Caco-2 (cell line): ENCODE results near the gene P2RY13. TPM values are rescaled to one million over a fixed set of nuclear protein-coding genes. Genes with fewer than 3 reads are reported as not detected.

Experiments
- BruUV-seq: library from RNA; stranded (reverse); fragments of 400-500 nt; replicated peaks from 2 replicates; lab custom pipeline; 2021; lab: Mats Ljungman, UMichigan
- CTCF ChIA-PET: fragments of 300-600 bp; sonication (Branson Sonifier 250); formaldehyde crosslinking; loops from one replicate; lab custom pipeline; 2022; ENCODE audit warnings: antibody characterized with exemption; lab: Charles Lee
- POLR2A ChIA-PET: fragments of 300-600 bp; sonication (Branson Sonifier 250); formaldehyde crosslinking; loops from one replicate; lab custom pipeline; 2022; ENCODE audit warnings: antibody characterized with exemption; lab: Charles Lee
- DNase-seq, 2 experiments: peaks; one replicate each; pipeline versions ENCODE4 v3.0.0 to v3.0.0-alpha.2; 2020 to 2022
- H3K27me3 ChIP-seq: replicated peaks from 2 replicates; pipeline ENCODE4 v1.6.0; 2011; ENCODE audit warnings: low read length; ENCODE audit not compliant: control insufficient read depth, insufficient read depth
- H3K36me3 ChIP-seq: 2 replicates; pipeline ENCODE4 v1.5.1; 2011; ENCODE audit warnings: low read length; ENCODE audit not compliant: control insufficient read depth, insufficient read depth
- H3K4me1 ChIP-seq: fragments of 250-450 bp; sonication (Bioruptor Pico); 2 replicates; pipeline ENCODE4 v1.5.1; 2020; ENCODE audit warnings: mild to moderate bottlenecking
- H3K4me3 ChIP-seq: 2 replicates; pipeline ENCODE4 v1.5.1; 2011; ENCODE audit warnings: low read depth, mild to moderate bottlenecking, control low read depth, low read length
- H3K9me3 ChIP-seq: fragments of 250-450 bp; sonication (Bioruptor Pico); 2 replicates; pipeline ENCODE4 v1.5.1; 2020; ENCODE audit warnings: mild to moderate bottlenecking, moderate library complexity
- H3K27ac Mint-ChIP-seq: one replicate; pipeline ENCODE4 v1.8.0; 2022; ENCODE audit warnings: mixed read lengths; ENCODE audit not compliant: unreplicated experiment
- H3K27me3 Mint-ChIP-seq: one replicate; pipeline ENCODE4 v1.8.0; 2022; ENCODE audit warnings: mixed read lengths; ENCODE audit not compliant: insufficient read depth, unreplicated experiment
- H3K36me3 Mint-ChIP-seq: one replicate; pipeline ENCODE4 v1.8.0; 2022; ENCODE audit warnings: mild to moderate bottlenecking, mixed read lengths; ENCODE audit not compliant: insufficient read depth, unreplicated experiment
- H3K4me1 Mint-ChIP-seq: one replicate; pipeline ENCODE4 v1.8.0; 2022; ENCODE audit warnings: low read depth, mixed read lengths; ENCODE audit not compliant: unreplicated experiment
- H3K4me3 Mint-ChIP-seq: one replicate; pipeline ENCODE4 v1.8.0; 2022; ENCODE audit warnings: mild to moderate bottlenecking, moderate library complexity, mixed read lengths; ENCODE audit not compliant: unreplicated experiment
- H3K9me3 Mint-ChIP-seq: one replicate; pipeline ENCODE4 v1.8.0; 2022; ENCODE audit warnings: mixed read lengths; ENCODE audit not compliant: unreplicated experiment
- intact Hi-C: fragments of 100-400 bp; cut with micrococcal nuclease; formaldehyde crosslinking; loops from one replicate; pipeline ENCODE4 v1.10.0; 2022; ENCODE audit not compliant: unreplicated experiment
- total RNA-seq: library from RNA; stranded (reverse); gene quantifications from 2 replicates; pipeline ENCODE4 v1.2.3, GENCODE V29; 2022
- TF ChIP-seq, protein P1 (sequence below), 2 experiments: fragments of 200-600 bp in 1 of 2; IDR thresholded peaks; 1 replicate in 1 of 2; 2 replicates in 1 of 2; pipeline versions ENCODE4 v1.5.1 to v1.8.0; 2011 to 2022; ENCODE audit warnings: antibody characterized with exemption in 1 of 2, control low read depth in 1 of 2, inconsistent platforms in 1 of 2, low read depth in 1 of 2, low read length in 1 of 2, mild to moderate bottlenecking in 1 of 2, moderate library complexity in 1 of 2; ENCODE audit not compliant: insufficient read depth in 1 of 2, severe bottlenecking in 1 of 2, unreplicated experiment in 1 of 2

P2RY13 gene
- total RNA-seq, 1 experiment from 2014 or later: not detected

DNA sequence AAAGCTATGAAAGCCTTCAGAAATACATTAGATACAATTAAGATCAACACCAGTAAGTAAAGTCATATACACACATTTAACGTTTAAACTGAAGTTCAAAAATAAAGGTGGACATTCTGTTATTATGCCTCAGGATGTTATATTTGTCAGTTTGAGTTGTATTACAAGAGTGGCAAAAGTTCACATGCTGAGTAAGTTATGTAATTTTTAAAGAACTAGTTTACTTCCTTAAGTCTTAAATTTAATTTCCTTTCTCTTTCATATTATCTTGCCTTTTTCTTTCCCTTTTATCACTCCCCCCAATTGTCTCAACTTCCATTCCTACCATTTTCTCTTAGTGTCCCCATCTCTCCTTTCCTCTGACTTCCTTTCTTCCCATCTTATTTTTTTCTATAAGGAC, 7.8 kb downstream of the P2RY13 start:
- CTCF ChIA-PET: no interaction called here
- Histone ChIP-seq H3K9me3 (no peaks in the 10 kb centered on the region), H3K4me3 (no peak overlapping the region), H3K36me3 (no peaks in the 10 kb centered on the region), H3K27me3 (no peaks in the 10 kb centered on the region), H3K4me1 (no peaks in the 10 kb centered on the region)
- H3K36me3 Mint-ChIP-seq: no peaks in the 10 kb centered on the region
- no peak for DNase-seq
- H3K4me1 Mint-ChIP-seq: no peaks in the 10 kb centered on the region
- BruUV-seq: no TSS peak
- POLR2A ChIA-PET: no interaction called here
- TF ChIP-seq, protein P1, sequence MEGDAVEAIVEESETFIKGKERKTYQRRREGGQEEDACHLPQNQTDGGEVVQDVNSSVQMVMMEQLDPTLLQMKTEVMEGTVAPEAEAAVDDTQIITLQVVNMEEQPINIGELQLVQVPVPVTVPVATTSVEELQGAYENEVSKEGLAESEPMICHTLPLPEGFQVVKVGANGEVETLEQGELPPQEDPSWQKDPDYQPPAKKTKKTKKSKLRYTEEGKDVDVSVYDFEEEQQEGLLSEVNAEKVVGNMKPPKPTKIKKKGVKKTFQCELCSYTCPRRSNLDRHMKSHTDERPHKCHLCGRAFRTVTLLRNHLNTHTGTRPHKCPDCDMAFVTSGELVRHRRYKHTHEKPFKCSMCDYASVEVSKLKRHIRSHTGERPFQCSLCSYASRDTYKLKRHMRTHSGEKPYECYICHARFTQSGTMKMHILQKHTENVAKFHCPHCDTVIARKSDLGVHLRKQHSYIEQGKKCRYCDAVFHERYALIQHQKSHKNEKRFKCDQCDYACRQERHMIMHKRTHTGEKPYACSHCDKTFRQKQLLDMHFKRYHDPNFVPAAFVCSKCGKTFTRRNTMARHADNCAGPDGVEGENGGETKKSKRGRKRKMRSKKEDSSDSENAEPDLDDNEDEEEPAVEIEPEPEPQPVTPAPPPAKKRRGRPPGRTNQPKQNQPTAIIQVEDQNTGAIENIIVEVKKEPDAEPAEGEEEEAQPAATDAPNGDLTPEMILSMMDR (IDR thresholded peaks at IDR 0.05; ENCODE audit: insufficient read depth in 1 of 2, low read depth in 1 of 2, low read length in 1 of 2, severe bottlenecking in 1 of 2, unreplicated experiment in 1 of 2): no peak
- H3K4me3 Mint-ChIP-seq: no peak overlapping the region
- intact Hi-C loops: no loop called here
- no peaks in the 10 kb centered on the region for H3K27me3 Mint-ChIP-seq
- H3K9me3 Mint-ChIP-seq: no peaks in the 10 kb centered on the region
- no peak overlapping the region for H3K27ac Mint-ChIP-seq

DNA sequence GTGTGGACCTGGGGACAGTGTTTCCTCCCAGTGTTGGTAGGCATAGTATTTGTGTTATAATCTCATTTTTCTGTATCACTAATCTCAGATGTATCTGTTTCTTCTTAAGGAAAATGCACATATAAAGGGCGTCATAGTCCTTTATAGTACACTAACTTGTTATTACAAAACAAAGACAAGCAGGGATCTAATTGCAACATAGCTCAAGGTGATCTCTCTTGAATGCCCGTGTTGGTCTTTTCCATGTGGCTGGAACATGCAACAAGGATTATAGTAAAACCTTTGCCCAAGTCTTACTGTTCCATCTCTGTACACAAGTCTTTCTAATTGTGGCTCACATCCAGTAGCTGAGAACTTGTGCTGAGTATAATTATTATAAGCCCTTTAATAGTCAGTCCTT, 9.2 kb downstream of the P2RY13 start:
- Histone ChIP-seq H3K36me3 (no peaks in the 10 kb centered on the region), H3K27me3 (no peaks in the 10 kb centered on the region), H3K4me1 (no peaks in the 10 kb centered on the region), H3K9me3 (no peaks in the 10 kb centered on the region), H3K4me3 (no peak overlapping the region)
- Mint-ChIP-seq H3K36me3 (no peaks in the 10 kb centered on the region), H3K9me3 (no peaks in the 10 kb centered on the region), H3K4me3 (no peak overlapping the region), H3K27ac (no peak overlapping the region), H3K4me1 (peaks cover 10% of the 10 kb centered on the region), H3K27me3 (no peaks in the 10 kb centered on the region)
- intact Hi-C loops: no loop called here
- DNase-seq: no peak
- TF ChIP-seq, protein P1 (IDR thresholded peaks at IDR 0.05; ENCODE audit: insufficient read depth in 1 of 2, low read depth in 1 of 2, low read length in 1 of 2, severe bottlenecking in 1 of 2, unreplicated experiment in 1 of 2): no peak
- POLR2A ChIA-PET: no interaction called here
- BruUV-seq: no TSS peak
- CTCF ChIA-PET: no interaction called here

DNA sequence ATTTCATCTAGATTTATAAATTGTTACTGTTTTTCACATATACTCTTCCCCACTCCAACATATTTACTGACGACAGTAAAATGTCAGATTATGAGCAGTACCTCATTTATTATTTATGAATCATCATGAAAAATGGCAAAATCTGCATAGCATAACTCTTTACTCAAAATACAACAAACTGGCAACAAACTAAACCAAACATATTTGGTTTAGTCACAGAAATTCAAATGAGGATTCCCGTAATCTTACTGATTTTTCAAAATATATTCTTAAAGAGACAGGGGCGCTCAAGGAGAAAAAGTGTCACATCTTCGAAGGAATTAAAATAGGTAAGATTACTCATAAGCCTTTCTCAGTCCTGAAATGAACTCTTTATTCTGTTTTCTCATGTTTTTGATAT, 9.7 kb downstream of the P2RY13 start:
- Mint-ChIP-seq H3K4me1 (peaks cover 12% of the 10 kb centered on the region), H3K36me3 (no peaks in the 10 kb centered on the region), H3K9me3 (no peaks in the 10 kb centered on the region), H3K4me3 (no peak overlapping the region), H3K27me3 (no peaks in the 10 kb centered on the region), H3K27ac (no peak overlapping the region)
- TF ChIP-seq, protein P1 (IDR thresholded peaks at IDR 0.05; ENCODE audit: insufficient read depth in 1 of 2, low read depth in 1 of 2, low read length in 1 of 2, severe bottlenecking in 1 of 2, unreplicated experiment in 1 of 2): no peak
- Histone ChIP-seq H3K27me3 (no peaks in the 10 kb centered on the region), H3K4me1 (no peaks in the 10 kb centered on the region), H3K4me3 (no peak overlapping the region), H3K36me3 (no peaks in the 10 kb centered on the region), H3K9me3 (no peaks in the 10 kb centered on the region)
- no TSS peak for BruUV-seq
- POLR2A ChIA-PET: no interaction called here
- intact Hi-C loops: no loop called here
- DNase-seq: no peak
- CTCF ChIA-PET: no interaction called here
